SK-N-SH (cell line): Measurements from ENCODE around the gene WNT16. TPM values are rescaled to one million over a fixed set of nuclear protein-coding genes. Genes with fewer than 3 reads are reported as not detected.

Source experiments
- CTCF ChIA-PET: fragments of 300-600, 350-600 bp; formaldehyde crosslinking; extraction: SDS; loops from one replicate; lab custom pipeline; 2021; lab: Yijun Ruan, JAX
- POLR2A ChIA-PET: fragments of 350-600 bp; sonication (Branson Sonifier 250); formaldehyde crosslinking; extraction: SDS; loops from one replicate; lab custom pipeline; 2020; ENCODE audit warnings: antibody characterized with exemption, inconsistent platforms; lab: Yijun Ruan, JAX
- DNase-seq: peaks from one replicate; pipeline ENCODE4 v3.0.0; 2012
- H2AFZ ChIP-seq: fragments of 200-600 bp; sonication (generic); 2 replicates; pipeline ENCODE4 v1.8.1; 2016; ENCODE audit warnings: antibody characterized with exemption, mild to moderate bottlenecking, low read depth
- H3F3A ChIP-seq: fragments of 200-600 bp; sonication (generic); replicated peaks from 2 replicates; pipeline ENCODE3; 2016; ENCODE audit warnings: antibody characterized with exemption, mild to moderate bottlenecking; ENCODE audit not compliant: insufficient read depth
- H3K27ac ChIP-seq, 2 experiments: fragments of 200-500 bp in 1 of 2; fragments of 200-600 bp in 1 of 2; sonication (Bioruptor generic) in 1 of 2; sonication (generic), shearing (Covaris generic) in 1 of 2; 2 replicates each; pipeline versions ENCODE4 v1.5.1 to v1.6.1; 2014 to 2016; ENCODE audit warnings: low read depth in 2 of 2, inconsistent platforms in 1 of 2, low read length in 1 of 2, mild to moderate bottlenecking in 1 of 2, mixed read lengths in 1 of 2
- H3K27me3 ChIP-seq: fragments of 200-600 bp; sonication (generic), shearing (Covaris generic); 2 replicates; pipeline ENCODE4 v1.6.1; 2016; ENCODE audit warnings: mixed run types; ENCODE audit not compliant: insufficient read depth
- H3K36me3 ChIP-seq, 2 experiments: fragments of 200-500 bp in 1 of 2; fragments of 200-600 bp in 1 of 2; sonication (Bioruptor generic) in 1 of 2; sonication (generic) in 1 of 2; replicated peaks in 1 of 2; 2 replicates each; pipeline versions ENCODE3 to v1.5.1; 2014 to 2016; ENCODE audit warnings: low read length in 1 of 2, mild to moderate bottlenecking in 1 of 2; ENCODE audit not compliant: insufficient read depth in 2 of 2, control insufficient read depth in 1 of 2
- H3K4me1 ChIP-seq, 2 experiments: fragments of 200-500 bp in 1 of 2; fragments of 200-600 bp in 1 of 2; sonication (Bioruptor generic) in 1 of 2; sonication (generic), shearing (Covaris generic) in 1 of 2; 2 replicates each; pipeline versions ENCODE4 v1.5.1 to v1.6.1; 2014 to 2016; ENCODE audit warnings: low read depth in 1 of 2, low read length in 1 of 2, mixed run types in 1 of 2; ENCODE audit not compliant: insufficient read depth in 2 of 2, control insufficient read depth in 1 of 2
- H3K4me2 ChIP-seq: fragments of 200-600 bp; sonication (generic), shearing (Covaris generic); 2 replicates; pipeline ENCODE4 v1.6.1; 2017; ENCODE audit warnings: mixed run types
- H3K4me3 ChIP-seq, 2 experiments: fragments of 200-500 bp in 1 of 2; fragments of 200-600 bp in 1 of 2; sonication (Bioruptor generic) in 1 of 2; sonication (generic), shearing (Covaris generic) in 1 of 2; 2 replicates each; pipeline versions ENCODE4 v1.5.1 to v1.8.1; 2014 to 2016; ENCODE audit warnings: low read depth in 2 of 2, inconsistent platforms in 1 of 2, low read length in 1 of 2, mild to moderate bottlenecking in 1 of 2, mixed read lengths in 1 of 2, moderate library complexity in 1 of 2
- H3K79me2 ChIP-seq: fragments of 200-600 bp; sonication (generic); 2 replicates; pipeline ENCODE4 v1.8.1; 2017; ENCODE audit warnings: mild to moderate bottlenecking; ENCODE audit not compliant: insufficient read depth
- H3K9ac ChIP-seq: fragments of 200-600 bp; sonication (generic); 2 replicates; pipeline ENCODE4 v1.6.1; 2017; ENCODE audit warnings: mixed run types
- H3K9me2 ChIP-seq: fragments of 200-600 bp; sonication (generic); 2 replicates; pipeline ENCODE4 v1.6.1; 2017; ENCODE audit warnings: mixed run types
- H3K9me3 ChIP-seq: fragments of 200-600 bp; sonication (generic); 2 replicates; pipeline ENCODE4 v1.6.1; 2017; ENCODE audit warnings: mixed run types, mild to moderate bottlenecking, moderate library complexity
- H4K20me1 ChIP-seq: fragments of 200-600 bp; sonication (generic); 2 replicates; pipeline ENCODE4 v1.6.1; 2017; ENCODE audit warnings: mild to moderate bottlenecking, mixed run types; ENCODE audit not compliant: insufficient read depth
- EP300 ChIP-seq, 2 experiments: IDR thresholded peaks; 2 replicates each; pipeline versions ENCODE4 v1.4.0 to v1.6.1; 2012; ENCODE audit warnings: borderline replicate concordance in 1 of 2, low read depth in 1 of 2, low read length in 1 of 2
- EZH2phosphoT487 ChIP-seq: fragments of 200-600 bp; sonication (generic); IDR thresholded peaks from 2 replicates; pipeline ENCODE4 v1.6.1; 2017; ENCODE audit warnings: low read depth, mixed run types, mild to moderate bottlenecking, antibody characterized with exemption, moderate library complexity, borderline replicate concordance
- FOSL2 ChIP-seq: IDR thresholded peaks from 2 replicates; pipeline ENCODE4 v1.4.0; 2012; ENCODE audit warnings: low read depth, mild to moderate bottlenecking, moderate library complexity, borderline replicate concordance
- MEF2A ChIP-seq: IDR thresholded peaks from 2 replicates; pipeline ENCODE4 v1.4.0; 2012; ENCODE audit warnings: low read depth, borderline replicate concordance
- MXI1 ChIP-seq: IDR thresholded peaks from 2 replicates; pipeline ENCODE4 v1.6.1; 2012; ENCODE audit warnings: mild to moderate bottlenecking, low read depth, low read length, improper control_type of control experiment
- NFIC ChIP-seq: IDR thresholded peaks from 2 replicates; pipeline ENCODE4 v1.4.0; 2012; ENCODE audit warnings: borderline replicate concordance
- RXRA ChIP-seq: IDR thresholded peaks from 2 replicates; pipeline ENCODE4 v1.4.0; 2012; ENCODE audit warnings: low read depth, mild to moderate bottlenecking, borderline replicate concordance
- SMC3 ChIP-seq: IDR thresholded peaks from 2 replicates; pipeline ENCODE4 v1.6.1; 2012; ENCODE audit warnings: low read depth, low read length, improper control_type of control experiment
- TCF12 ChIP-seq: IDR thresholded peaks from 2 replicates; pipeline ENCODE4 v1.4.0; 2012
- TEAD4 ChIP-seq: IDR thresholded peaks from 2 replicates; pipeline ENCODE4 v1.4.0; 2012; ENCODE audit warnings: mild to moderate bottlenecking, borderline replicate concordance; ENCODE audit not compliant: insufficient read depth
- YY1 ChIP-seq: IDR thresholded peaks from 2 replicates; pipeline ENCODE4 v1.4.0; 2012; ENCODE audit warnings: low read depth, mild to moderate bottlenecking
- WGBS: methylation state at CpG from one replicate; pipeline ENCODE4 v1.1.6; 2017; ENCODE audit warnings: low lambda C conversion rate; 5-methylcytosine and 5-hydroxymethylcytosine counted together
- polyA plus RNA-seq, 3 experiments: library from polyadenylated mRNA; depleted of rRNA; stranded (reverse); fragments of >200 nt; gene quantifications; 2 replicates each; pipeline ENCODE4 v1.2.3, GENCODE V29; 2012
- TF ChIP-seq, protein P1 (sequence below): fragments of 200-600 bp; sonication (generic); IDR thresholded peaks from 2 replicates; pipeline ENCODE4 v1.6.1; 2017; ENCODE audit warnings: antibody characterized with exemption, mild to moderate bottlenecking, moderate library complexity
- TF ChIP-seq, protein P2 (sequence below): fragments of 150-350 bp; IDR thresholded peaks from 2 replicates; pipeline ENCODE4 v1.6.1; 2016; ENCODE audit warnings: mild to moderate bottlenecking, low read depth, low read length
- TF ChIP-seq, protein P3 (sequence below): IDR thresholded peaks from 2 replicates; pipeline ENCODE4 v1.4.0; 2012; ENCODE audit warnings: low read depth, borderline replicate concordance
- TF ChIP-seq, protein P4 (sequence below): IDR thresholded peaks from 2 replicates; pipeline ENCODE4 v1.4.0; 2012; ENCODE audit warnings: low read depth
- TF ChIP-seq, protein P5 (sequence below): IDR thresholded peaks from 2 replicates; pipeline ENCODE4 v1.6.1; 2012; ENCODE audit warnings: mild to moderate bottlenecking, low read depth, low read length, moderate library complexity
- TF ChIP-seq, protein P6 (sequence below): fragments of 150-350 bp; IDR thresholded peaks from 2 replicates; pipeline ENCODE4 v1.6.1; 2017; ENCODE audit warnings: antibody characterized with exemption, low read length, low read depth, borderline replicate concordance

The WNT16 gene
- polyA plus RNA-seq, 1 of the 3 experiments (the other 2 are of a cell fraction) = 0.05 TPM

DNA sequence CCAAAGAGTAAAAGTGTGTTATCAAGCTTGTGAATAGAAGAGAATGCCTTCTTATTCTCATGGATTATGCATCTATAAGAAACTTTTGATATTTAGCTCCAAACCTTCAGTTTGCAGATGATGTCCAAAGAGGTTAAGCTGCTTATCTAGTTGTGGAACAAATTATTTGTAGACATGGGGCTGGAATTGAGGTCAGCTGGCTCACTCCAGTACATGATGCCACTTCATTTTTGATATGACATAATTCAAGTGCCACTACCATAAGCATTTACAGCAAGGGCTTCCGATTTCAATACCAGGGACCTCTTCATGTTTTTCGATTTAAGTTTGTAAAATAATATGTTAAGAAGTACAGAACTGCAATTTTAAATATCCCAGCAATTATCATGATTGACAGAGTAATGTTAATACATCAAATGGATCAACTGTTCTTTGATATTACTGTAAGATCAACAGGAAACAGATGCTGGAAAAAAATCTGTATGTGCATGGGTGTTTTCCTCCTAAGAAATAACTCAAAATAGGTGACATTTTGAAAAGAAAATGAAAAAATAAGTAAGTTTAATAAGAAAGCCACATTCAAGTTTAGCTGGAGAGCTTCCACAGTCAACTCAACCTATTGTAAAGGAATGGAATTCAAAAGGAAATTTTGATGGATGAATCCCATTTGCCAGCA is 54.6 kb downstream of the WNT16 start (continued):
- TF ChIP-seq, protein P1, sequence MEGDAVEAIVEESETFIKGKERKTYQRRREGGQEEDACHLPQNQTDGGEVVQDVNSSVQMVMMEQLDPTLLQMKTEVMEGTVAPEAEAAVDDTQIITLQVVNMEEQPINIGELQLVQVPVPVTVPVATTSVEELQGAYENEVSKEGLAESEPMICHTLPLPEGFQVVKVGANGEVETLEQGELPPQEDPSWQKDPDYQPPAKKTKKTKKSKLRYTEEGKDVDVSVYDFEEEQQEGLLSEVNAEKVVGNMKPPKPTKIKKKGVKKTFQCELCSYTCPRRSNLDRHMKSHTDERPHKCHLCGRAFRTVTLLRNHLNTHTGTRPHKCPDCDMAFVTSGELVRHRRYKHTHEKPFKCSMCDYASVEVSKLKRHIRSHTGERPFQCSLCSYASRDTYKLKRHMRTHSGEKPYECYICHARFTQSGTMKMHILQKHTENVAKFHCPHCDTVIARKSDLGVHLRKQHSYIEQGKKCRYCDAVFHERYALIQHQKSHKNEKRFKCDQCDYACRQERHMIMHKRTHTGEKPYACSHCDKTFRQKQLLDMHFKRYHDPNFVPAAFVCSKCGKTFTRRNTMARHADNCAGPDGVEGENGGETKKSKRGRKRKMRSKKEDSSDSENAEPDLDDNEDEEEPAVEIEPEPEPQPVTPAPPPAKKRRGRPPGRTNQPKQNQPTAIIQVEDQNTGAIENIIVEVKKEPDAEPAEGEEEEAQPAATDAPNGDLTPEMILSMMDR = no peak
- TF ChIP-seq, protein P2, sequence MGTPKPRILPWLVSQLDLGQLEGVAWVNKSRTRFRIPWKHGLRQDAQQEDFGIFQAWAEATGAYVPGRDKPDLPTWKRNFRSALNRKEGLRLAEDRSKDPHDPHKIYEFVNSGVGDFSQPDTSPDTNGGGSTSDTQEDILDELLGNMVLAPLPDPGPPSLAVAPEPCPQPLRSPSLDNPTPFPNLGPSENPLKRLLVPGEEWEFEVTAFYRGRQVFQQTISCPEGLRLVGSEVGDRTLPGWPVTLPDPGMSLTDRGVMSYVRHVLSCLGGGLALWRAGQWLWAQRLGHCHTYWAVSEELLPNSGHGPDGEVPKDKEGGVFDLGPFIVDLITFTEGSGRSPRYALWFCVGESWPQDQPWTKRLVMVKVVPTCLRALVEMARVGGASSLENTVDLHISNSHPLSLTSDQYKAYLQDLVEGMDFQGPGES = no peak

DNA sequence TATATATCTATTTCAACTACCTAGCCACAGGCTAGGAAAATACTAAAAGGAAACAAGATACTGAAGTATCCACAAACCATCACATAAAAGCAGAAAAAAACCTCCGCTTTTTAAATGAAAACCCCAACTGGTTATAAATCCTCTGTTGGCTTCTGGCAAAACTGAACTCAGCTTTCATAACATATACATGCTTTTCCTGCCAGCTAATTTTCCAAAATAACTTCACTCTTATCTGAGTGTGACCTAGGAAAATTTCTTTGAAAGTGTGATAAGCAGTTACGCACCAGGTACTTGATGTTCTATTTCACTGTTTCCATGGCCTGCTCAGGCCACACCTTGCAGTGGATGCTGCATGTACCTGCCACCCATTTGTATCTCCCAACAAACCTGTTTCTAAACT is 55.5 kb downstream of the WNT16 start:
- Histone ChIP-seq H3K4me2 (no peak overlapping the region), H3K36me3 (peaks cover 23 to 47% of the 10 kb centered on the region in 2 experiments), H3K27me3 (no peaks in the 10 kb centered on the region), H3F3A (peaks cover 9% of the 10 kb centered on the region), H3K9me3 (no peaks in the 10 kb centered on the region), H3K9ac (no peak overlapping the region), H3K9me2 (no peaks in the 10 kb centered on the region; the same call in 1 of the 2 replicates), H3K79me2 (peaks cover 95% of the 10 kb centered on the region), H3K27ac (no peak overlapping the region), H2AFZ (no peak overlapping the region), H3K4me1 (peaks cover 6 to 29% of the 10 kb centered on the region in 2 experiments; a peak in 3 of 4 replicates), H3K4me3 (no peak overlapping the region), H4K20me1 (peaks cover 65% of the 10 kb centered on the region)
- 90% methylated on average over 2 of the region's 2 CpGs for WGBS
- no peak for TF ChIP-seq NFIC
- no peak for TF ChIP-seq MEF2A
- TF ChIP-seq, protein P3, sequence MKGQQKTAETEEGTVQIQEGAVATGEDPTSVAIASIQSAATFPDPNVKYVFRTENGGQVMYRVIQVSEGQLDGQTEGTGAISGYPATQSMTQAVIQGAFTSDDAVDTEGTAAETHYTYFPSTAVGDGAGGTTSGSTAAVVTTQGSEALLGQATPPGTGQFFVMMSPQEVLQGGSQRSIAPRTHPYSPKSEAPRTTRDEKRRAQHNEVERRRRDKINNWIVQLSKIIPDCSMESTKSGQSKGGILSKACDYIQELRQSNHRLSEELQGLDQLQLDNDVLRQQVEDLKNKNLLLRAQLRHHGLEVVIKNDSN = no peak
- no peak for TF ChIP-seq TEAD4
- no peak for TF ChIP-seq FOSL2
- no peak for TF ChIP-seq SMC3
- TF ChIP-seq MXI1 = no peak
- TF ChIP-seq EZH2phosphoT487 = no peak
- TF ChIP-seq, protein P4, sequence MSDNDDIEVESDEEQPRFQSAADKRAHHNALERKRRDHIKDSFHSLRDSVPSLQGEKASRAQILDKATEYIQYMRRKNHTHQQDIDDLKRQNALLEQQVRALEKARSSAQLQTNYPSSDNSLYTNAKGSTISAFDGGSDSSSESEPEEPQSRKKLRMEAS = no peak
- TF ChIP-seq, protein P5, sequence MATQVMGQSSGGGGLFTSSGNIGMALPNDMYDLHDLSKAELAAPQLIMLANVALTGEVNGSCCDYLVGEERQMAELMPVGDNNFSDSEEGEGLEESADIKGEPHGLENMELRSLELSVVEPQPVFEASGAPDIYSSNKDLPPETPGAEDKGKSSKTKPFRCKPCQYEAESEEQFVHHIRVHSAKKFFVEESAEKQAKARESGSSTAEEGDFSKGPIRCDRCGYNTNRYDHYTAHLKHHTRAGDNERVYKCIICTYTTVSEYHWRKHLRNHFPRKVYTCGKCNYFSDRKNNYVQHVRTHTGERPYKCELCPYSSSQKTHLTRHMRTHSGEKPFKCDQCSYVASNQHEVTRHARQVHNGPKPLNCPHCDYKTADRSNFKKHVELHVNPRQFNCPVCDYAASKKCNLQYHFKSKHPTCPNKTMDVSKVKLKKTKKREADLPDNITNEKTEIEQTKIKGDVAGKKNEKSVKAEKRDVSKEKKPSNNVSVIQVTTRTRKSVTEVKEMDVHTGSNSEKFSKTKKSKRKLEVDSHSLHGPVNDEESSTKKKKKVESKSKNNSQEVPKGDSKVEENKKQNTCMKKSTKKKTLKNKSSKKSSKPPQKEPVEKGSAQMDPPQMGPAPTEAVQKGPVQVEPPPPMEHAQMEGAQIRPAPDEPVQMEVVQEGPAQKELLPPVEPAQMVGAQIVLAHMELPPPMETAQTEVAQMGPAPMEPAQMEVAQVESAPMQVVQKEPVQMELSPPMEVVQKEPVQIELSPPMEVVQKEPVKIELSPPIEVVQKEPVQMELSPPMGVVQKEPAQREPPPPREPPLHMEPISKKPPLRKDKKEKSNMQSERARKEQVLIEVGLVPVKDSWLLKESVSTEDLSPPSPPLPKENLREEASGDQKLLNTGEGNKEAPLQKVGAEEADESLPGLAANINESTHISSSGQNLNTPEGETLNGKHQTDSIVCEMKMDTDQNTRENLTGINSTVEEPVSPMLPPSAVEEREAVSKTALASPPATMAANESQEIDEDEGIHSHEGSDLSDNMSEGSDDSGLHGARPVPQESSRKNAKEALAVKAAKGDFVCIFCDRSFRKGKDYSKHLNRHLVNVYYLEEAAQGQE = no peak
- no peak for TF ChIP-seq TCF12
- TF ChIP-seq EP300 (IDR thresholded peaks at IDR 0.05; ENCODE audit: borderline replicate concordance in 1 of 2, low read depth in 1 of 2, low read length in 1 of 2) = no peak
- no peak for TF ChIP-seq YY1
- TF ChIP-seq RXRA = no peak
- TF ChIP-seq, protein P6, sequence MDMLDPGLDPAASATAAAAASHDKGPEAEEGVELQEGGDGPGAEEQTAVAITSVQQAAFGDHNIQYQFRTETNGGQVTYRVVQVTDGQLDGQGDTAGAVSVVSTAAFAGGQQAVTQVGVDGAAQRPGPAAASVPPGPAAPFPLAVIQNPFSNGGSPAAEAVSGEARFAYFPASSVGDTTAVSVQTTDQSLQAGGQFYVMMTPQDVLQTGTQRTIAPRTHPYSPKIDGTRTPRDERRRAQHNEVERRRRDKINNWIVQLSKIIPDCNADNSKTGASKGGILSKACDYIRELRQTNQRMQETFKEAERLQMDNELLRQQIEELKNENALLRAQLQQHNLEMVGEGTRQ = no peak
- CTCF ChIA-PET = interaction anchor here (1.7 to 7.6 kb wide), 3 partner anchors 12 to 163 kb away, joined by 5 to 71 read pairs (median 11); partner anchors contain the start of gene FAM3C
- POLR2A ChIA-PET = no interaction called here
- DNase-seq = no peak
